Nephron progenitor cell (in vitro differentiated cells): ENCODE results near the gene YIPF7.

Experiments
- DNase-seq: peaks from one replicate; pipeline ENCODE4 v3.0.0; 2021
- H3K27ac Mint-ChIP-seq: 2 replicates; pipeline ENCODE4 v1.8.0; 2021; ENCODE audit warnings: mild to moderate bottlenecking, moderate library complexity, mixed read lengths
- H3K27me3 Mint-ChIP-seq: 2 replicates; pipeline ENCODE4 v1.8.0; 2021; ENCODE audit warnings: mild to moderate bottlenecking, low read depth, mixed read lengths; ENCODE audit not compliant: poor library complexity
- H3K36me3 Mint-ChIP-seq: 2 replicates; pipeline ENCODE4 v1.8.0; 2021; ENCODE audit warnings: low read depth, mixed read lengths
- H3K4me1 Mint-ChIP-seq: 2 replicates; pipeline ENCODE4 v1.8.0; 2021; ENCODE audit warnings: mixed read lengths
- H3K4me3 Mint-ChIP-seq: 2 replicates; pipeline ENCODE4 v1.8.0; 2021; ENCODE audit warnings: mild to moderate bottlenecking, moderate library complexity, mixed read lengths
- H3K9me3 Mint-ChIP-seq: 2 replicates; pipeline ENCODE4 v1.8.0; 2021; ENCODE audit warnings: mild to moderate bottlenecking, moderate library complexity, mixed read lengths
- CTCF ChIP-seq: fragments of 200-600 bp; sonication (generic); IDR thresholded peaks from 2 replicates; pipeline ENCODE4 v1.5.0; 2021; ENCODE audit warnings: antibody characterized with exemption

YIPF7 gene

DNA sequence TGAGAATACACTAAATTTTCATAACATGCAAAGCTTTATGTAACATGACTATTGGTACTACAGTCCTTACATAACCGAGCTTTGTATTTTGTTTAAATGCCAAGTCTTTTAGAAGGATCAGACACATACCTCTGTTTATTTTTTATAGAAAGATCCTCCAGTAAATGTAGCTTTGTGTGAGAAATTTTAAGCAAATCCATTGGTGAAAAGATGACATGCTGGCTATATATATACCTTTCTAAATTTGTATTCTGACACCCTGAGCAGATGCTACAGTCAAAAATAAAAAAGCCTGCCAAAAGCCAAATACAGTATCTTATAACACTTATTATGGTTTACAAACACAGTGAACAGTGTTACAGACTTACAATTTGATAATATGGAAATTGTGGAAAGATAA lies at the start of gene YIPF7:
Gene YIPF7 (minus strand): TSS at position 201 of the 400 bp plus-strand sequence. CDS start 1,525 bp downstream, outside the sequence.
- no peaks in the 10 kb centered on the region for H3K36me3 Mint-ChIP-seq
- H3K27me3 Mint-ChIP-seq, result peaks cover 10% of the 10 kb centered on the region
- no peak within 1 kb of the TSS for H3K4me3 Mint-ChIP-seq
- H3K27ac Mint-ChIP-seq, result no peak within 1 kb of the TSS
- TF ChIP-seq CTCF, result no peak
- H3K9me3 Mint-ChIP-seq, result no peaks in the 10 kb centered on the region
- H3K4me1 Mint-ChIP-seq, result no peaks in the 10 kb centered on the region
- no peak for DNase-seq

DNA sequence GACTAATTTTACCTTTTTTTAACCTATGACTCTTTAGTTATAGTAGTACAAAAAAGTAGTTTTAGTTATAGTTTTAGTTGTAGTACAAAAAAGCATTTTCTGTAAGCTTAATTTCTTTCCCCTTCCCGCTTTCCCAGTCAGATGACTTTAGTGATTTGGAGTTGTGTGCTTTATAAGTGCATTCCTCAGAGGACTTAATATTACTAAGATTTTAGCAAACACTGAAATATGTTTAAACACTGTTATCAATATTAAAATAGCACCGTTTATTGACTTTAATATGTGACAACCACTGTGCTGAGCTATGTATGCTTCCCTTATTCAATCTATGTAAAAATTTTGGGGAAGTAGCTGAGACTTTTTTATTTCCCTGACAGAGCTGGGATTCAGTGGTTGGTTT lies 49.6 kb upstream of the YIPF7 start:
- no peak overlapping the region for H3K4me3 Mint-ChIP-seq
- no peak for TF ChIP-seq CTCF
- H3K27me3 Mint-ChIP-seq, result no peaks in the 10 kb centered on the region
- H3K27ac Mint-ChIP-seq, result peak overlapping the region; percentile 97
- peaks cover 46% of the 10 kb centered on the region for H3K36me3 Mint-ChIP-seq
- no peak for DNase-seq
- no peaks in the 10 kb centered on the region for H3K4me1 Mint-ChIP-seq
- H3K9me3 Mint-ChIP-seq, result no peaks in the 10 kb centered on the region

- H3K36me3 Mint-ChIP-seq, result peaks cover 48% of the 10 kb centered on the region
- H3K27ac Mint-ChIP-seq, result no peak overlapping the region
- DNase-seq, result no peak
- no peak for TF ChIP-seq CTCF
- H3K27me3 Mint-ChIP-seq, result no peaks in the 10 kb centered on the region
- H3K4me3 Mint-ChIP-seq, result no peak overlapping the region
- no peaks in the 10 kb centered on the region for H3K9me3 Mint-ChIP-seq
- H3K4me1 Mint-ChIP-seq, result no peaks in the 10 kb centered on the region
Observed at GRCh38 chr4:44700427-44700826, 49.0 kb upstream of the YIPF7 start.

GRCh38 chr4:44684648-44685047 lies 33.2 kb upstream of the YIPF7 start:
- H3K4me1 Mint-ChIP-seq, result peaks cover 16% of the 10 kb centered on the region
- DNase-seq, result no peak
- no peak overlapping the region for H3K27ac Mint-ChIP-seq
- H3K27me3 Mint-ChIP-seq, result no peaks in the 10 kb centered on the region
- no peak overlapping the region for H3K4me3 Mint-ChIP-seq
- H3K9me3 Mint-ChIP-seq, result no peaks in the 10 kb centered on the region
- H3K36me3 Mint-ChIP-seq, result peaks cover 44% of the 10 kb centered on the region
- TF ChIP-seq CTCF, result no peak

DNA sequence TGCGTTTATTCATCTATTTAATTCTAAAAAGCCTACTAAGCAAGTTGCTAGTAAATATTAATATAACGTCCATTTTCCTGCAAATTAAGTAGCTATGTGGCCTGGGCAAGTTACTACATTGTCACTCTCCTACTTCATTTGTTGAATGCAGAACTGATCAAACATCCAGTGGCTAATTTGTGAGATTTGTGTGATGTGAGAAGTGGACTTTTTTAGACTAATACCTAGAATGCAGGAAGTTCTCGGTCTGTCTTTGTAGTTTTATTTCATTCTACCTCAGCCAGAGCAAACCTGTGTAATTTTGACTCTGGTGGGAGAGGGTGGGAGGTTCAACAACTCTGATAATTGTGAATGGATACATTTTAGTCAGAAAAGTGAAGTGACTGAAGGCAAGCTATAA lies 27.6 kb upstream of the YIPF7 start:
- Mint-ChIP-seq H3K36me3 (peaks cover 2% of the 10 kb centered on the region), H3K27ac (peak overlapping the region; percentile 98), H3K4me3 (peak overlapping the region; percentile 95), H3K4me1 (peaks cover 30% of the 10 kb centered on the region), H3K27me3 (peaks cover under 1% of the 10 kb centered on the region), H3K9me3 (no peaks in the 10 kb centered on the region)
- TF ChIP-seq CTCF, result no peak
- no peak for DNase-seq
